Mucosa of descending colon (tissue), 3 donors: ENCODE data around the gene RPS14. TPM values are rescaled to one million over a fixed set of nuclear protein-coding genes. Genes with fewer than 3 reads are reported as not detected.
"Not testable (repeated sequence)": the region's sequence is repeated elsewhere in the genome, so short reads cannot be mapped to it uniquely, and the experiment has no call there.

ENCODE experiments used
- ATAC-seq: fragments of 200-7000 bp; cut with Tn5 transposase; one replicate; pipeline ENCODE4 v1.9.1; 2020; ENCODE audit warnings: mild to moderate bottlenecking, moderate library complexity
- DNase-seq, 3 donors: peaks; one replicate each; pipeline ENCODE4 v3.0.0-alpha.2; 2020
- H3K36me3 ChIP-seq: fragments of 200-600 bp; one replicate; pipeline ENCODE4 v1.8.0; 2021; ENCODE audit warnings: low read depth, mild to moderate bottlenecking
- H3K4me1 ChIP-seq: fragments of 200-600 bp; one replicate; pipeline ENCODE4 v1.8.0; 2021; ENCODE audit warnings: low read depth, mild to moderate bottlenecking
- H3K4me3 ChIP-seq: fragments of 200-600 bp; one replicate; pipeline ENCODE4 v1.8.0; 2021; ENCODE audit warnings: mild to moderate bottlenecking
- H3K9me3 ChIP-seq: fragments of 200-600 bp; one replicate; pipeline ENCODE4 v1.8.0; 2021; ENCODE audit warnings: mild to moderate bottlenecking
- CTCF ChIP-seq: fragments of 200-600 bp; IDR thresholded peaks from one replicate; pipeline ENCODE4 v1.8.0; 2022; ENCODE audit warnings: antibody characterized with exemption, mild to moderate bottlenecking
- intact Hi-C, 2 donors: fragments of 100-400 bp; cut with DNase I in 1 of 2; cut with micrococcal nuclease in 1 of 2; formaldehyde crosslinking; loops; one replicate each; pipeline versions ENCODE4 v1.11.0 to v1.11.1; 2022; cut with DNase I, micrococcal nuclease
- total RNA-seq, 3 donors: library from RNA; stranded (reverse); fragmentation: NEBNext Ultra II Directional in 2 of 3; extraction: Animal tissue kit (Norgen Biotek cat#: 25700) in 2 of 3; gene quantifications; one replicate each; pipeline versions ENCODE4 v1.2.1 to v1.2.4, GENCODE V29; 2021 to 2023
- donor health status: DM: no; HTN: no; CAD: no; lungs with moderate emphysema.
- donor health status: DM: no; HTN: no; CAD: no.
- donor health status: DM: no; HTN: yes; CAD: no.

Gene RPS14
- total RNA-seq, 3 donors from 2014 or later, result 1,569 to 1,671 (median 1,618) TPM

GRCh38 chr5:150457121-150457520, 7.6 kb upstream of the RPS14 start:
- Histone ChIP-seq H3K9me3 (no peaks in the 10 kb centered on the region), H3K4me1 (no peaks in the 10 kb centered on the region), H3K4me3 (no peak overlapping the region), H3K36me3 (no peaks in the 10 kb centered on the region)
- no peak for DNase-seq
- ATAC-seq, result no peak
- TF ChIP-seq CTCF, result no peak
- intact Hi-C loops, result loop anchor here in 1 of 2 donors (5.0 kb wide), 1 partner anchor 70 kb away; no protein-coding TSS in a partner anchor

GRCh38 chr5:150454492-150455229, 5.1 kb upstream of the RPS14 start:
- no peak for ATAC-seq
- H3K4me3 ChIP-seq, result no peak overlapping the region
- intact Hi-C loops, result loop anchor here in 1 of 2 donors (5.0 kb wide), 1 partner anchor 73 kb away; no protein-coding TSS in a partner anchor
- DNase-seq, result no peak
- no peak for TF ChIP-seq CTCF
- no peaks in the 10 kb centered on the region for H3K9me3 ChIP-seq
- H3K36me3 ChIP-seq, result no peaks in the 10 kb centered on the region
- no peaks in the 10 kb centered on the region for H3K4me1 ChIP-seq

- ATAC-seq, intact Hi-C loops, H3K4me1 ChIP-seq: not testable (repeated sequence)
Measured at GRCh38 chr5:150454027-150454426, 4.5 kb upstream of the RPS14 start.

GRCh38 chr5:150452914-150453313, 3.4 kb upstream of the RPS14 start:
- no peak for DNase-seq
- Histone ChIP-seq H3K36me3 (no peaks in the 10 kb centered on the region), H3K9me3 (no peaks in the 10 kb centered on the region), H3K4me1 (peaks cover 8% of the 10 kb centered on the region), H3K4me3 (no peak overlapping the region)
- no peak for TF ChIP-seq CTCF
- no peak for ATAC-seq
- intact Hi-C loops, result no loop called here

More at GRCh38 chr5:150454027-150454426, 4.5 kb upstream of the RPS14 start:
- H3K36me3 ChIP-seq, H3K9me3 ChIP-seq, H3K4me3 ChIP-seq, DNase-seq: not testable (repeated sequence)

- Histone ChIP-seq H3K4me3 (no peak overlapping the region), H3K4me1 (peaks cover 12% of the 10 kb centered on the region), H3K36me3 (peaks cover 3% of the 10 kb centered on the region), H3K9me3 (no peaks in the 10 kb centered on the region)
- ATAC-seq (no peak), DNase-seq (no peak)
- intact Hi-C loops, result no loop called here
- TF ChIP-seq CTCF, result no peak
Measured at GRCh38 chr5:150451594-150451993, 2.1 kb upstream of the RPS14 start.

GRCh38 chr5:150448952-150449516, 505 bp downstream of the RPS14 start:
- Histone ChIP-seq H3K4me3 (peak overlapping the region; percentile 88), H3K9me3 (no peaks in the 10 kb centered on the region), H3K4me1 (peaks cover 12% of the 10 kb centered on the region), H3K36me3 (peaks cover 13% of the 10 kb centered on the region)
- no peak for TF ChIP-seq CTCF
- ATAC-seq (peak; percentile 54), DNase-seq (no peak)
- intact Hi-C loops, result no loop called here
